ENCODE measurements around the gene TREML4. TPM values are rescaled to one million over a fixed set of nuclear protein-coding genes. Genes with fewer than 3 reads are reported as not detected.

TREML4 gene
- total and polyA plus RNA-seq, 2 of the 4 experiments (the other 2 are of a cell fraction): not detected

DNA sequence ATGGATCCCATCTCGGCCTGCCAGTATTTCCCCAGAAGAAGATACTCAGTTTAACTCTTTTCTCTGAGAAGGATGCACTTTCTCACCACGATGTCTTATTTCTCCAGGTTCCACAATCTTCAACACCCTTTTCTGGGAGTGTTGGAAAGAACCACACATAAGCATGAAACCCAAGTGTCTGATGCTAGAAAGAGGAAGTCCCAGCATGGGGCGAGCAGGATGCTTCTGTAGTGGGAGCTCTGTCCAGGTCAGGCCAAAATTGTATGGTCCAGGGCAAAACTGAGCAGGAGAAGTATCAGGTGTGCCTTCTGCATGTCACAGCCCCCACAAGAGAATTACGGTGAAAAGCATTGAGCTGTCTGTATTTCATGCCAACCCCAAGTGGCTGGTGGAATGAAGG is 47.3 kb downstream of the TREML4 start:
- H3K4me3 ChIP-seq (ENCODE audit: insufficient read depth, low read depth, low read length): no peak overlapping the region
- no peak overlapping the region for H2AFZ ChIP-seq (replicated peaks; ENCODE audit: low read length, poor library complexity)
- H3K4me1 ChIP-seq (ENCODE audit: control insufficient read depth, insufficient read depth, low read length): no peaks in the 10 kb centered on the region
- 33% methylated on average over 1 of the region's 4 CpGs; no CpG with 5 or more reads in 1 of the 2 experiments for WGBS, 2 experiments (ENCODE audit: extremely low coverage in 2 of 2, insufficient read length in 1 of 2)
- no peak overlapping the region for H3K14ac ChIP-seq (replicated peaks; ENCODE audit: low read depth, low read length)
- no peak overlapping the region for H2BK5ac ChIP-seq (ENCODE audit: low read depth, low read length, poor library complexity, severe bottlenecking)
- H3K4ac ChIP-seq (ENCODE audit: low read depth, low read length): no peak overlapping the region
- no peak overlapping the region for H3K23ac ChIP-seq (ENCODE audit: low read depth, low read length)
- DNase-seq: no peak
- H2BK120ac ChIP-seq (ENCODE audit: low read depth, low read length): no peak overlapping the region
- no peak overlapping the region for H2AK5ac ChIP-seq (ENCODE audit: low read depth, low read length)
- BruUV-seq (replicated peaks): no TSS peak
- ChIA-PET POLR2A (ENCODE audit: unreplicated experiment) (no interaction called here), CTCF (no interaction called here)
- in situ Hi-C loops (cut with MboI; ENCODE audit: low sequenced_read_pairs) (no loop called here), dilution Hi-C loops (cut with HindIII; ENCODE audit: low sequenced_read_pairs, unreplicated experiment) (no loop called here), intact Hi-C loops (cut with micrococcal nuclease) (no loop called here)
- H3K4me2 ChIP-seq (ENCODE audit: low read depth, low read length): no peak overlapping the region
- H4K5ac ChIP-seq (ENCODE audit: low read depth, low read length): no peak overlapping the region
- H2AK9ac ChIP-seq (replicated peaks; ENCODE audit: low read depth, low read length, poor library complexity): no peak overlapping the region
- H3K79me1 ChIP-seq (ENCODE audit: low read depth in 1 of 2, low read length in 2 of 2): no peaks in the 10 kb centered on the region
- no peak overlapping the region for H2BK15ac ChIP-seq (ENCODE audit: low read depth, low read length)
- no peak for ATAC-seq (ENCODE audit: low read depth)
- TF ChIP-seq, protein P1, sequence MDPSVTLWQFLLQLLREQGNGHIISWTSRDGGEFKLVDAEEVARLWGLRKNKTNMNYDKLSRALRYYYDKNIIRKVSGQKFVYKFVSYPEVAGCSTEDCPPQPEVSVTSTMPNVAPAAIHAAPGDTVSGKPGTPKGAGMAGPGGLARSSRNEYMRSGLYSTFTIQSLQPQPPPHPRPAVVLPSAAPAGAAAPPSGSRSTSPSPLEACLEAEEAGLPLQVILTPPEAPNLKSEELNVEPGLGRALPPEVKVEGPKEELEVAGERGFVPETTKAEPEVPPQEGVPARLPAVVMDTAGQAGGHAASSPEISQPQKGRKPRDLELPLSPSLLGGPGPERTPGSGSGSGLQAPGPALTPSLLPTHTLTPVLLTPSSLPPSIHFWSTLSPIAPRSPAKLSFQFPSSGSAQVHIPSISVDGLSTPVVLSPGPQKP (IDR thresholded peaks at IDR 0.05; ENCODE audit: borderline replicate concordance, low read depth, low read length): no peak
- TF ChIP-seq, protein P2, sequence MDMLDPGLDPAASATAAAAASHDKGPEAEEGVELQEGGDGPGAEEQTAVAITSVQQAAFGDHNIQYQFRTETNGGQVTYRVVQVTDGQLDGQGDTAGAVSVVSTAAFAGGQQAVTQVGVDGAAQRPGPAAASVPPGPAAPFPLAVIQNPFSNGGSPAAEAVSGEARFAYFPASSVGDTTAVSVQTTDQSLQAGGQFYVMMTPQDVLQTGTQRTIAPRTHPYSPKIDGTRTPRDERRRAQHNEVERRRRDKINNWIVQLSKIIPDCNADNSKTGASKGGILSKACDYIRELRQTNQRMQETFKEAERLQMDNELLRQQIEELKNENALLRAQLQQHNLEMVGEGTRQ (IDR thresholded peaks at IDR 0.05; ENCODE audit: low read depth, low read length): no peak
- TF ChIP-seq, protein P3, sequence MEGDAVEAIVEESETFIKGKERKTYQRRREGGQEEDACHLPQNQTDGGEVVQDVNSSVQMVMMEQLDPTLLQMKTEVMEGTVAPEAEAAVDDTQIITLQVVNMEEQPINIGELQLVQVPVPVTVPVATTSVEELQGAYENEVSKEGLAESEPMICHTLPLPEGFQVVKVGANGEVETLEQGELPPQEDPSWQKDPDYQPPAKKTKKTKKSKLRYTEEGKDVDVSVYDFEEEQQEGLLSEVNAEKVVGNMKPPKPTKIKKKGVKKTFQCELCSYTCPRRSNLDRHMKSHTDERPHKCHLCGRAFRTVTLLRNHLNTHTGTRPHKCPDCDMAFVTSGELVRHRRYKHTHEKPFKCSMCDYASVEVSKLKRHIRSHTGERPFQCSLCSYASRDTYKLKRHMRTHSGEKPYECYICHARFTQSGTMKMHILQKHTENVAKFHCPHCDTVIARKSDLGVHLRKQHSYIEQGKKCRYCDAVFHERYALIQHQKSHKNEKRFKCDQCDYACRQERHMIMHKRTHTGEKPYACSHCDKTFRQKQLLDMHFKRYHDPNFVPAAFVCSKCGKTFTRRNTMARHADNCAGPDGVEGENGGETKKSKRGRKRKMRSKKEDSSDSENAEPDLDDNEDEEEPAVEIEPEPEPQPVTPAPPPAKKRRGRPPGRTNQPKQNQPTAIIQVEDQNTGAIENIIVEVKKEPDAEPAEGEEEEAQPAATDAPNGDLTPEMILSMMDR (conservative IDR thresholded peaks at IDR 0.05; ENCODE audit: low read depth, low read length): no peak
- no peak for TF ChIP-seq SMC3 (IDR thresholded peaks at IDR 0.05; ENCODE audit: low read depth, low read length)
- TF ChIP-seq RFX5 (IDR thresholded peaks at IDR 0.05; ENCODE audit: low read depth, low read length): no peak
- TF ChIP-seq RCOR1 (IDR thresholded peaks at IDR 0.05; ENCODE audit: insufficient replicate concordance, low read length): no peak
- TF ChIP-seq POLR2A (IDR thresholded peaks at IDR 0.05; ENCODE audit: low read depth, low read length): no peak
- TF ChIP-seq MAFK (IDR thresholded peaks at IDR 0.05; ENCODE audit: low read depth, low read length): no peak
- no peak for TF ChIP-seq MAZ (IDR thresholded peaks at IDR 0.05; ENCODE audit: borderline replicate concordance, low read depth, low read length)
- no peak for TF ChIP-seq NFE2L2 (IDR thresholded peaks at IDR 0.05; ENCODE audit: low read depth, low read length)
- H4K8ac ChIP-seq (ENCODE audit: low read depth in 2 of 2, low read length in 2 of 2): no peak overlapping the region
- no peak overlapping the region for H3K18ac ChIP-seq (ENCODE audit: low read depth, low read length)
- no peaks in the 10 kb centered on the region for H3K9me3 ChIP-seq (ENCODE audit: control insufficient read depth, insufficient read depth, low read length)
- H4K91ac ChIP-seq (ENCODE audit: insufficient read depth, low read depth, low read length): no peak overlapping the region
- H2BK20ac ChIP-seq (ENCODE audit: low read depth, low read length): no peak overlapping the region
- no peak overlapping the region for H3K56ac ChIP-seq (ENCODE audit: extremely low read depth, insufficient read depth, low read length)
- no peaks in the 10 kb centered on the region for H3K9me1 ChIP-seq (ENCODE audit: insufficient read depth, low read length)
- H3K9ac ChIP-seq (ENCODE audit: low read depth, low read length): no peak overlapping the region
- no peaks in the 10 kb centered on the region for H3K36me3 ChIP-seq (ENCODE audit: control insufficient read depth, insufficient read depth, low read length)
- no peaks in the 10 kb centered on the region for H4K20me1 ChIP-seq (ENCODE audit: insufficient read depth, low read length)
- H3K27me3 ChIP-seq (ENCODE audit: control insufficient read depth, insufficient read depth, low read length): peaks cover 14% of the 10 kb centered on the region
- H3K27ac ChIP-seq (ENCODE audit: insufficient read depth, low read length): no peak overlapping the region
